HUDEP-2 (cell line): ENCODE measurements around the gene KLF2.

Experiments used
- DNase-seq, 76 experiments: peaks; one replicate each; lab custom pipeline; 2025; ENCODE audit not compliant: unreplicated experiment in 76 of 76; lab: John Stamatoyannopoulos, UW

Gene KLF2

DNA sequence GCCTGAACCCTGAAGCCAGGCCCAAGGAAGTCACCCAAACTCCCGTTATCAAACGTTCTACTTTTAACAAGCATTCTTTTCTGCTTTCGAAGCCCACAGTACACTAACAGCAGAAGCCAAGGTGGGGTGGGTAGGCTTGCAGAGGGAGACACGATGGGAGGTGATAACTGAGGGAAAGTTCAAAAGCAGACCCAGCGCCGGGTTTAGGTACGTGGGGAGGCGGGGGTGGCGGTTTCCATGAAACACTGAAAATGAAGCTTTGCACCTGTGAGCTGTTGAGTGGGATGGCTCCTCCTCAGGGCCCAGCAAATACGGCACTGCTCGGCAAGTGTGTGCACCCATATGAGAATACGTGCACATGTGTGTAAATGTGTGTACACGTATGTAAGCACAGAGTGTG, 49.8 kb downstream of the KLF2 start:
- no peak for DNase-seq

DNA sequence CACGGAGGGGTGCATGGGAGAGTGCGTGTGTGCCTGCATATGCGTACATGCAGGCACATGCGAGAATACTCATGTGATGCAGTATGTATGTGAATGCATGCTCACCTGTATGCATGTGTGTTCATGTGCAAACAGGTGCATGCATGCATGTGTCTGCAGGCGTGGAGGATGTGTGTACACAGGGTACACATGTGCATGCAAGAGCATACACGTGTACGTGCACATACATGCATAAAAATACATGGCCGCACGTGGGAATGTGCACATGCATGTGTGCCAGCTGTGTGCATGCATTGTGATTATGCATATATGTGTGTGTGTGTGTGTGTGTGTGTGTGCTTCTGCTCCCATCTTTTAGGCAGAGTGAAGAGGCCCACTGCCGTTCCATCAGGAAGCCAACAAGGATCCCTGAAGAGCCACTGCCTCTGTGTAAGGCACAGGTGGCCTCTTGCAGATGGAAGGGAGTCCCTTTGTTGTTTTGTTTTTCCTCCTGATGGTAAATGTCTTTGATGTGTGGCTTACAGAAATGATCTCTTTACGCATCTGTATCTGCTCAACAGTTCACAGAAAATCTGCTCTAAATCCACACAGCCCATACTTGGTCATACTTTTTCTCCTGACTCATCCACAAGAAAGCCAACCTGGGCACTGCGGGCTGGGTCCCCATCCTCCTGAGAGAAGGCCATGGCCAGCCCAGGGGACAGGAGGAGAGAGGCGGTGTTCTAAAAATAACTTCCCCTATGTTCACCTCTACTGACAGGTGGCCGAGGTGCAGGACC, 50.7 kb downstream of the KLF2 start:
- no peak for DNase-seq

DNA sequence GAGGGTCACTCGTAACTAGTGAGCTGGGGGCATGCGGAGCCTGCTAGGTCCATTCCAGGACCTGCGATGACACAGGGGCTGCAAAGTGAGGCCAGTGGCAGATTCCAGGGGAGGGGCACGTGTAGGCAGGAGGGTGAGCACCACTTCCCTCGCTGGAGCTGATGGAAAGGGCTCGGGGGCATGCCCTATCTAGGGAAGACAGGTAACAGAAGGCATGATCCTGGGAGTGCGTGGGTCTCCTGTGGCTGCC, 51.2 kb downstream of the KLF2 start:
- DNase-seq, result no peak

DNA sequence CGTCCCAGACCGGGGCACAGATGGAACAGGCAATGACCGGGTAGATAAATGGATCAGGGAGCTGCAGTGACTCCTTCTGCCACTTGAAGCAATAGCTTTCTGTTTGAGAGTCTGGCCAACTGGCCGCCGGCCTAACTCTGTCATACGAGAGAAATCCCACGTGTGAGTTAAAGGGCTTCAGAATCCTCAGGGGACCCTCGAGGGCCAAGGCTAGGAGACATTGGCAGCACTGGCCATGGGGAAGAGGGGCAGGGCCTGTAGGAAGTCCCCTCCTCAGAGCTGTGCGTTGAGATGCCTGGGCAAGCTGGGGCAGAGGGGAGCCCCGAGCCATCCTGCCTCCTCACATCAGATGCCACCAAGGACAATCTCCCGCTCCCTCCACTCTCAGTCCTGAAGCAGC, 51.6 kb downstream of the KLF2 start:
- no peak for DNase-seq

DNA sequence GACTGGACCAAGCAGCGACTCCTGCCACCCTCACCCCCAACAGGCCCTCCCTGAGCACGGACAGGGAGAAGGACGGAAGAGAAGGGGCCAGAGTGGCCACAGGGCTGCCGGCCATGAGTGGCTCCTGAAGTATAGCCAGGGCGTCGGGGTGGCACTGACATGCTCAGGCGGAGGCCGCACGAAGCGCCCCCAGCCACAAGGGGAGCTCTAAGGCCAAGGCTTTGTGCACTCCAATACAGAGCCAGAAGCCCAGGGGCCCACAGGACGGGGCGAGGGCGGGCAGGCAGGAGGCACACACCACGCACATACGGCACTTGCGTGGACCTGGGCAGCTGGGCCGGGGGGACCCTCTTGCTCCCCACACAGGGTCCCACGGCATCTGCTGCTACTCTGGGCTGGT, 52.0 kb downstream of the KLF2 start:
- peak in 27 of 76 experiments; percentile 11 to 50 (median 32) for DNase-seq

DNA sequence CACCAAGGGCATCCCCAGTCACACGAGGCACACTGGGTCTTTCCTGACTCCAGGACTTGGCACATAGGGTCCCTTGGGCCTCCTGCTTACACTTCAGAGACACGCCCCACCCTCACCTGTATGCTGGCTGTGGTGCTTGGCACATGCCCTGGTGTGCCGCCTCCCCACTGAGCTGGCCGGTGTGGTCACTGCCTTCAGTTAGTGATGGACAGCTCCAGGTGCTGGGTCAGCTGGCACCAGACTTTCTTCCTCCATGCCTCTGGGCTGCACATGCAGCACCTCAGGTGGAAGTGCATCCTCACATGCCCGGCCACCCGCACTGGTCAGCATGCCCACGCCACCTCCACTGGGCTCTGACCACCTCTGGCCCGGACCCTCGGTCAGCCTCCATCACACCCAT, 52.9 kb downstream of the KLF2 start:
- DNase-seq, result no peak
